ENCODE data around the gene SELENON. TPM values are rescaled to one million over a fixed set of nuclear protein-coding genes. Genes with fewer than 3 reads are reported as not detected.

The SELENON gene
- total RNA-seq, 1 experiment from 2014 or later, result 16.9 TPM

DNA sequence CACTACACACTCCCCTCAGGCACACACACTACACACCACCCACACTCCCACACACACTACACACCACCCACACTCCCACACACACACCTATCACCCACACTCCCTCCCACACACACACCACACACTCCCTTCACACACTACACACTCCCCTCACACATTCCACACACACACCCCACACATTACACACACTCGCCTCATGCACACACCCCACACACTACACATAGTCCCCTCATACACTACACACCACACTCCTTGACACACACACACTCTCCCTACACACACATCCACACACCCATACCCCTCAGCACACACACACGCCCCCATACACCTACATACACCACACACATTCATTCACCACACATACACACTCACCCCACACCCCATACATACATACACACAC is 31.0 kb upstream of the SELENON start:
- in situ Hi-C loops (cut with HindIII; ENCODE audit: low pct_unique_long_range_greater_than_20kb, low sequenced_read_pairs), result no loop called here
- no peak for DNase-seq (ENCODE audit: low read depth)

DNA sequence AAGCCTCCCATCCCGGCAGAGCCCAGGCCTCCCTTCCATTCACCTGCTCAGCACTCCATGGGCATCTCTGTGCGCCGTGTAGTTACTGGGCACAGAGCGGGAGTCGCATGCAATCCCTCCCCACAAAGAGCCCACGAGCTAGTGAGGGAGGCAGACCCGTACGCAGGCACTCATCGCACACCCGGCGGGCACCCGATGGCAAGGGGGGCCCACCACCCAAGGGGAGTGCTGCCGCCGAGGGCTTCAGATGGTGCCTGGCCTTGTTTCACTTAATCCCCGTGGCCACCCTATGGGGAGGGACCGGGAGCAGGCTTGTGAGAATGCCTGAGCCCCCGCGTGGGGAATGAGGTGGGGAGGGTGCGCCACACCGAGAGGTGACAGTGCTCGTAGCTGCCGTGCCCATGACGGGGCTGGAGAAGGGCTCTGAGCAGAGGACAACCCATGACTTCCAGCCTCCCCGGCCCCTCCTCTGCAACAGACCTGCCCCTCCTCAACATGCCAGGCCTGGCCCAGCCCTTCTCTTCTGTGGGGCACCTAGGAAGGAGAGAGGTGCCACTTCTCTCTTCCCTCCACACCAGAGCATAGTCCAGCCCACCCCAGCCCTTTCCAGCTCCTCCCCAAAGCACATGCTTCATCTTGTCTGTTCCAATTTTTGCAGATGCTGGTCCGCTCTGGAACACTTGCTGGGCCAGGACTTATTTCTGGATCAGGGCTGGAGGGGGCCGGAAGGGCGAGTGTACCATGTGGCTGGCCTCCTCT is 30.2 kb upstream of the SELENON start:
- no peak for DNase-seq (ENCODE audit: low read depth)
- in situ Hi-C loops (cut with HindIII; ENCODE audit: low pct_unique_long_range_greater_than_20kb, low sequenced_read_pairs), result no loop called here

DNA sequence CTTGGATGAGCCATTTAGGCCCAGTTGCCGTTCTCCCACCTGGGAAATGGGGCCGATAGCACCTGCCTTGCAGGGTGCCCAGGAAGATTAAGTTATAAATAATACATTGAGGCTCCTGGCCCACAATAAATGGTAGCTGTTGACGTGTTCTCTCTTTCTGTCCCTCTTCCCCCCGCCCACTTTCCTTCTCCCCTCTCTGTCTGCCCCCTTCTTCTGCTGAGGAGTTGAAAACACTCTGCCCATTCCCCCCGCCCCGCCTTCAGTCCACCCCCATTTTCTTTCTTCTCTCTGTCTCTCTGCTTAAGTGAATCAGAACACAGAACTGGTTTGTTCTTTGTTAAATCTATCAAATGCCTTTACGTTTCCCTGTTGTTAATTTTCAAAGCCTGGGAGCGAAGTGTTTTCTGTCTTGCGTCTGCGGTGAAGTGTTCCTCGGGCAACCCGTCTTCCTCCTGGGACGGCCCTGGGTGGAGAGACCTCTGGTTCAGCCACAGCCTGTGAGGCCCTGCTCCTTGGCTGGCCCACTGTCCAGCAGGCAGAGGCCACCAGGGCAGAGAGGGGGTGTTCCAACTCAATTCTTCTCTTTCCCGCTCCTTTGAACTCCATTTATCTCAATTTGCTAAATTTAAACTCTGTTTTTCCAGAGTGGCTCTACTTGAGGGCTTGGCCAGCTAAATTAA is 29.3 kb upstream of the SELENON start:
- no peak for DNase-seq (ENCODE audit: low read depth)
- in situ Hi-C loops (cut with HindIII; ENCODE audit: low pct_unique_long_range_greater_than_20kb, low sequenced_read_pairs), result no loop called here

DNA sequence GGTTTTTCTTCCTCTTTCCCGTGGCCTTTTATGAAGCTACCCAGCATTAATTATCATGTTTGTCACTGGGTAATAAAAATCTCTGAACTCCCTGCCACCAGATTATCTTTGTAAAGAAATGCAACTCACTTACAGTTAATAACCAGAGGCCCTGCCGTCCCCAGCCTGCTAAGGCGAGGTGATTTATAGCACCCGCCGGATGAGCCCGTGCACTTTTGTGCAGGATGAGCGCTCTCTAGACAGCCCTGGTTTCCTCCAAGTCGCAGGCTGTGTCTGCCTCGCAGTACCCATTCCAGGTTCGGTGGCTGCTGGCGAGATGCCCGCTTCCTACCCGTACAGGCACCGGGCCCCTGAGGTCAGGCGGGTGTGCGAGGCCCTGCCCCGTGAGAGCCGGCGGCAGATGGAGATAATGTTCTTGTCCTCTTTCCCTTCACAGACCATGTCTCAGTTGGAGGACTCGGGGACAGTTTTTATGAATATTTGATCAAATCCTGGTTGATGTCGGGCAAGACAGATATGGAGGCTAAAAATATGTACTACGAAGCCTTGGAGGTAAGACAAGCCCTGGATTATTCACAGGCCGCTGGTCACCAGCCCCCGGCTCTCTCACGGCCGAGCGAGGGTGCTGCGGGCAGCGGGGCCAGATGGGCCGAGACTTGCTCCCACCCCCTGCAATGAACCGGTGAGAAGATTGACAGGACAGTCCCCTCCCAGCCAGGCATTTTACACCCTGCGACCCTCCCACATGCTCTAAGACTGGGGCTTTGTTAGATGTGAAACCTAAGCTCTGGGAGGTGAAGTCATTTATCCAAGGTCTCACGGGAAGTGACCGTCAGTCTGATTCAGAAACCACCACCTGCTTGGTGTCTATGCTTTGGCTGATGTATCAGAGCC is 28.5 kb upstream of the SELENON start:
- DNase-seq (ENCODE audit: low read depth), result peak; percentile 80
- in situ Hi-C loops (cut with HindIII; ENCODE audit: low pct_unique_long_range_greater_than_20kb, low sequenced_read_pairs), result no loop called here

DNA sequence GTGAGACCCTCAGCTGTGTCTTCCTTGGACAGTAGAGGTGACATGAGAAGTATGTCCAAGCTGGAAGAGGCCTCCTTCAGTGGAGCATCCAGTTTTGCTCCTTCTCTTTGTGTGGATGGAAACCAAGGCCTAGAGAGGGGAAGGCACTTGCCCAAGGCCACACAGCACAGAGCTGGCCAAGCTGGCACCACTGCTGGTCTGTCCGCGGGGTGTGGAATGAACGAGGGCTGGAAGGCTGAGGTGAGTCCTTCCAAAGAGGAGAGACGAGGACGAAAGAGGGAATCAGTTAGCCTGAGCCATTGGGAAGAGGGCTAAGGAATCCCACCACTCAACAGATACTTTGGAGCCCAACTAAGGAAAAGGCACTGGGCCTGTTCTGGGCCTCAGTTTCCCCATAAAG is 27.8 kb upstream of the SELENON start:
- in situ Hi-C loops (cut with HindIII; ENCODE audit: low pct_unique_long_range_greater_than_20kb, low sequenced_read_pairs), result no loop called here
- no peak for DNase-seq (ENCODE audit: low read depth)

DNA sequence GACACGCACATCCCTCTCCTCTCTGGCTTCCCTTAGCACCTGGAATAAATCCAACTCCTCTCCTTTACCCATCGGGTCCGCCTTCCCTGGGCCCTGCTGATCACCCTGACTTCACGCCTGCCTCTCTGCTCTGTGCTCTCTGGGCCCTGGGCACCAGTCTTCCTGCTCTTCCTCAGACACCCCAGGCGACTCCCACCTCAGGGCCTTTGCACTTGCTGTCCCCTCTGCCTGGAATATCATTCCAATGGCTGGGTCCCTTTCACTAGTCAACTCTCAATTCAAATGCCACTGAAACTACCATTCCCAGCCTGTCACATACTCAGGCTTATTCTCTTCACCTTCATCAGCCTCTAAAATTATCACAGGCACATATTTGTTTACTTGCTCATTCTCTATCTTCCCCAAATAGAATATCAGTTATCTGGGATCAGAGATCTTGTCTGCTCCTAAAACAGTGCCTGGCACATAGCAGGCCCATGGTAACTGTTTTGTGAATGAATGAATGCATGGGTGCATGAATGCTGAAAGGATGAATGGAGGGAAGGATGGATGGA is 27.2 kb upstream of the SELENON start:
- in situ Hi-C loops (cut with HindIII; ENCODE audit: low pct_unique_long_range_greater_than_20kb, low sequenced_read_pairs), result no loop called here
- no peak for DNase-seq (ENCODE audit: low read depth)

DNA sequence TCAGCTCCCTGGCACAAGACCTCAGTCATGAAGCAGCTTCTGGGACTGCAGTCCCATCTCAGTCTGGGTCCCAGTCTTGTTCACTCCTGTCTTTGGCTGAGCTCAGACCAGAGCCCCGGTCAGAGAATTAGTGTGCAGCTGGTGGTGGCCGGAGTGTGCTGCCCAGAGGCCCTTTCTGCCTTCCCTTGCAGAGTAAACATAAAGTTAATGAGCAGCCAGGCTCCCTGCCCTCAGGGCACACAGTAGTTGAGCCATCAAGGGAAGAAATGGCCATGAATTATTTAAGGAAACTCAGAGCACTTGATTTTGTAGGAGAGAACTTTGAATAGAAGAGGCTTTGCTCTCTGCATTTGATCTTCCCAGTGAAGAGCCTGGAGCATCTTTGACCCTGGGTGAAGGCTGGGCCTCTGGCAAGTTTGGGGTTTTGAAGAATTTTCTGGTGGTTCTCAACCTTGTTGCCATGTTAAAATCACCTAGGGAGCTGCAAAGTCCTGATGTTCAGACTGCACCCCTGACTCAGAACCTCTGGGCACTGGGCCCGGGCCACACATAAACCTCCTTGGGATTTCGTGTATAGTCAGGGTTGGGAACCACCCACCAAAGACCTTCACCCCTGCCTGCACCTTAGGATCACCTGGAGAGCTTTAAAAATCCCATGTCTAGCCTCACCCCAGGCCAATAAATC is 26.4 kb upstream of the SELENON start:
- DNase-seq (ENCODE audit: low read depth), result peak; percentile 81
- in situ Hi-C loops (cut with HindIII; ENCODE audit: low pct_unique_long_range_greater_than_20kb, low sequenced_read_pairs), result no loop called here

DNA sequence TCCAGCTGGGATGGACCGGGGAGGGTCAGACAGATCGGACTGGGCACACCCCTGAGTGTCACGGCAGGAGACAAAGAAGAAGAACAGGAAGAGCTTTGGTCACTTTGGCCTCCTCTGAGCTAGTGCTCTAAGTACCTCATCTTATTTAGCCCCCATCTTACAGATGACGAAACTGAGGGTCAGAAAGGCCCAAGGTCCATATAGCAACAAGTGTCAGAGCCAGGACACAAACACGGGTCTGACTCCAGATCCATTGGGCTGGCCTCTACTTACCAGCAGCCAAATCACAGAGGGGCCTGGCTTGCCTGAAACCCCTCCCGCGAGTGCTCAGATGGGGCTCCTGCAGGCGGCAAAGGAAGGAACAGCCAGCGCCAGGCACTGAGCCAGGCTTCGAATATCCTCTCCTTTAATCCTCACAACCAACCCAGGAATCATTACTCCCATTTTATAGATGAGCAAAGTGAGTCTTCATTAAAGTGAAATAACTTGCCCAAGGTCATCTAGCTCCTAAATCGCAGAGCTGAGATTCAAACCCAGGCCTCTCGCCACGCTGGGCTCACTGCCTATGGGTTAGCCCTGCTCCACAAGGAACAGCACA is 25.7 kb upstream of the SELENON start:
- in situ Hi-C loops (cut with HindIII; ENCODE audit: low pct_unique_long_range_greater_than_20kb, low sequenced_read_pairs), result no loop called here
- no peak for DNase-seq (ENCODE audit: low read depth)

DNA sequence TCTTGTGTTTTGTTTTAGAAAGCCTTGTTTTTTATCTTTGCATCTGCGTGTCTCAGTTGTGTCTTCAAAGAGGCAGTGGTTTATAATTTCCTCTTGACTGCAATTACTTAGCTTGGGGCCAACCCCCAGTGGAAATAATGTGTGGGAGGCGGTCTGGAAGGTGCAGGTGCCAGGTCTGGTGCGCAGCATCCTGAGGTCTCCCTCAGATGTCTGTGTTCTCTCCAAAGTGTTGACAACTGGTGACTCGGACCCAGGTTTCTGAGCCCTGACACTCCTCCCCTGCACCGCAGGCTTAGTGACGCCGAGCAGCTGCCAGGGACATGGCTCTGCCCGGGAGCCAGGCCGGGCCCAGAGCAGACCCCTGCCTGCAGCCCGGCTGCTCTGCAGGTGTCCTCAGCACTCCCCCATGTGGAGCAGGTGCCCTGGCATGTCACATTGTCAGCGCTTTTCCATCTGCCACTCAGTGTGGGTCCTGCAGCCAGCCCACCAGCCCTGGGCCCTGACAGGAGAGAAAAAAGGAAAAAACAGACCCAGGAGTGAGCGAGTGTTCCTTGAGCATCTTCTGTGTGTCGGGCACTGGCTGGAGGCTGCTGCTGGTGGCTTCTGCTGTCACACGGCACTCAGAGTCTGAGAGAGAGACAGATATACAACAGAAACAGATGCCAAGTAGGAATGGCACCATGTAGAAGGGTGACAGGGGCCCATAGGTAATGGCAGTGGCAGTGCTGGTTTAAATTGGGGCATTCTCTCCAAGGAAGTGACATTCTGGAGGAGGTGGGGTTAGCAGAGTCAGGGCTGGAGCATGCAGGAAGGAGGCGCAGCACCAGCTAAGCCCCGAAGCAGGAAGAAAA is 24.8 kb upstream of the SELENON start:
- no peak for DNase-seq (ENCODE audit: low read depth)
- in situ Hi-C loops (cut with HindIII; ENCODE audit: low pct_unique_long_range_greater_than_20kb, low sequenced_read_pairs), result no loop called here

DNA sequence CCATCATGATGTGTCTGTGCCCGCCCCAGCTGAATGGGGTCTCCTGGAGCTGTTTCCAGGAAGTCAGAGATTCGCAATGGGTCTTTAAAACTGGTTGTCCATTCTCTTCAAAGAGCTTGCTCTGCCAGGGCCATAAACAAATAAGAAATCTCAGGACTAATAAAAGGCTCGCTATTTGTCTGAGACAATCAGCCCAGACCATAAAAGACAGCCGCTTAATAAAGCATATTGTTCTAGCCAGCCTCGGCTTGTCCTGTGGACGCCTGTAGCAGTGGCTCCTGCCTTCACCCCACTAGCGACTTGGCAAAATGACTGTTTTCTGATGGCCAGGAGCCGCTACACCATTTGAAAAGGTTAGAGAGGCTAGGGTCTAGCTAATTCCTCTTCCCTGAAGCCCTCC is 20.6 kb upstream of the SELENON start:
- in situ Hi-C loops (cut with HindIII; ENCODE audit: low pct_unique_long_range_greater_than_20kb, low sequenced_read_pairs), result no loop called here
- DNase-seq (ENCODE audit: low read depth), result no peak

DNA sequence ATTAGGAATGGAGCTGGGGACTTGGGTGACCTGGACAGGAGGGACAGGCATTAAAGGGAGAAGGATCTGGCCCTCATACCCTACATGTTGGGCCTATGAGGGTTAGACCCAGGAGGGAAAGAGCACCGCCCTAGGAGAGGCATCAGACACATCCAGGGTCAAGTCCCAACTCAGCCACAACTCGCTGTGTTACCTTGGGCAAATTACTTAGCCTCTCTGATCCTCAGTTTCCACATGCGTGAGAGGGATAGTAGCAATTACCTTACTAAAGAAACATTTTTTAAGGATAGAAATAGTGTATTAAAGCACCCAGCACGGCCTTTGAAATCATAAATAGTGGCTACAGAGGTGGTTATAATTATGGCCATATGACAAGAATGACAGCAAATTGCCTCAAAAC is 20.1 kb upstream of the SELENON start:
- in situ Hi-C loops (cut with HindIII; ENCODE audit: low pct_unique_long_range_greater_than_20kb, low sequenced_read_pairs), result no loop called here
- no peak for DNase-seq (ENCODE audit: low read depth)

DNA sequence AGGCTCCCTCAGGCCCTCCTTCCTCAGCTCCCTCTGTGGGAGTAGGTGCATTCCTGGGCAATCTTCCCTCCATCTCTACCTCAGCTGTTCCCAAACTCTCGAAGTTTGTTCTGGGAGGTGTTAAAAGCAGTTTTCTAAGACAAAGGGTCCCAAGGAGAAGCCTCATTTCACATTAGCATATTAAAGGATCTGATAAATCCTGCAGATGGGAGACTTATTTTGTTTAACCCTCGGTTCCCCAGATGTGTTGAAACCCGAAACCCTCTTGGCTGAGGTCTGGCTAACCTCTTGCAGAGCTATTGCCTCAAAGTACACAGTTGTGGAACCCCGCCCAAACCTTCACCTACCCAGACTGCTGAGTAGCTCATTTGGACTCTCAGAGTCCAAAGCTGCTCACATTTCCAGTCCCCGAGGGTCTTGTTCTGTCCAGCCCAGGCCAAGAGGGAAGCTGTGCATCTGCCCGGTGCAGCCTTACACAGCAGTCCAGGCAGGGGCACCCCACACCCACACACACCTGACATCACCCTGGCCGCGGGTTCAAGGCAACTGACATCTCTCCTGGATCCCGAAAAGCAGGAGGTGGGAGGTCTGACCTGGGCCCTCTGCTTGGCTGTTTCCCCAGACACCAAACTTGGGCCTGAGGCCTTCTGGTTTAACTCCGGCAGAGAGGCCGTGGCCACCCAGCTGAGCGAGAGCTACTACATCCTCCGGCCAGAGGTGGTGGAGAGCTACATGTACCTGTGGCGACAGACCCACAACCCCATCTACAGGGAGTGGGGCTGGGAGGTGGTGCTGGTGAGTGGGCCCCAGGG is 19.5 kb upstream of the SELENON start:
- in situ Hi-C loops (cut with HindIII; ENCODE audit: low pct_unique_long_range_greater_than_20kb, low sequenced_read_pairs), result no loop called here
- no peak for DNase-seq (ENCODE audit: low read depth)

DNA sequence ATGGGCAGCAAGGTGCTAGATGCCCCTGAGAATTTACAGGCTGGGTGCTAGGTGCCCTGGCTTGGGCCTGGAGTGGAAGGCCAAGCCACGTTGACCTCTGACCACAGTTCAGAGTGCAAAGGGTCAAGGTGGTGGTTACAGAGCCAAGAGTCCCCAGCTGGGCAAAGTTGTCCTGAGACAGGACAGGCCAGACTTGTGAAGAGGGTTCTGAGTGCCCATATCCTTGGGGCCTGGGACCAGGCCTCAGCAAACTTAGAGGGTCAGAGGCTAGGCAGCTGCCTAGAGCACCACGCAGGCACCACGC is 18.9 kb upstream of the SELENON start:
- no peak for DNase-seq (ENCODE audit: low read depth)
- in situ Hi-C loops (cut with HindIII; ENCODE audit: low pct_unique_long_range_greater_than_20kb, low sequenced_read_pairs), result no loop called here

DNA sequence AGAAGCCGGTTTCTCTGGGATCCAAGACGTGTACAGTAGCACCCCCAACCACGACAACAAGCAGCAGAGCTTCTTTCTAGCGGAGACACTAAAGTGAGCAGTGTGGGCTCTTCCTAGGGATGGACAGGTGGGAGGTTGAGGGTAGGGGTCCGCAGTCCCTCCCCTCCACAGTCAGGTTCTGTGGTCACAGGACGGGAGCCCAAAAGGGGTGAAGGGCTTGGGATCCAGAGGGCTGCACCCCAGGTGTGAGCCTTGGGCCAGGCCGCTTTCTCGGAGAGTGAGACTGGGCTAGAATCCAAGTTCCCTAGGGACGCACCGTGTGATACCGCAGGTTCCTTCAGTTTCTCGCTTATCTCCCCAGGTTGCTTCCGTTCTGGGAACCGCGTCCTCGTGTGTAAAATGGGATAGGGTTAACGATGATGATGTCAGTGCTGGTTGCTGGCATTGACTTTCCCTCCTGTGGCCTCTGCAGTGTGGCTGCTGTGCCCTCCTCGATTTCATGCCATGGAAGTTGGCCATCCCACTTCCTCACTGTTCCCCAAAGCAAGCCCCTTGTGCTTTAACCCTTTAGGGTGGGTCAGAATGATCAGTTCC is 17.3 kb upstream of the SELENON start:
- DNase-seq (ENCODE audit: low read depth), result no peak
- in situ Hi-C loops (cut with HindIII; ENCODE audit: low pct_unique_long_range_greater_than_20kb, low sequenced_read_pairs), result no loop called here

DNA sequence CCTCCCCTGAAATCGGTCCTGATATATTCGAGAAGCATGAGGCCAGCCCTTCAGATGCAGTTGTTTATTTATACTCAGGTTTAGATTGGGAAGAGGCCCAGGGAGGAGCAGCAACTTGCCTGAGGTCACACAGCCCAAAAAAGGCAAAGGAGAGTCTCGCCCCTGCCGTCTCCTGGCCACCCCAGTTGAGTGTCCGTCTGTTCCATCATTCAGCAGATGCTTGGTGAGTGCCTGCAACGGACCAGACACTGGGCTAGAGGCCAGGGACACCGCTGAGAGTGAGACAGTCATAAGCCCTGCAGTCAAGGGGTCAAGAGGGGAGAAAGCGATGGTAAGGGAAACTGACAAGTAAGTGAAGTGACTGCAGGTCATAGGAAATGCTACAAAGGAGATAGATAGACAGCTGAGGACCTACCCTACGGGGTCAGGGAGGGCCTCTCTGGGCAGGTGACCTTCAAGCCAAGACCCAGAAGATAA is 15.4 kb upstream of the SELENON start:
- in situ Hi-C loops (cut with HindIII; ENCODE audit: low pct_unique_long_range_greater_than_20kb, low sequenced_read_pairs), result no loop called here
- no peak for DNase-seq (ENCODE audit: low read depth)
